DND-41 (cell line): ENCODE measurements around the gene PPIB.

Experiments
- ATAC-seq: fragments of 200-7000 bp; cut with Tn5 transposase; 3 replicates; pipeline ENCODE4 v1.9.1; 2021; ENCODE audit warnings: low read depth; ENCODE audit not compliant: insufficient read depth
- DNase-seq: peaks from one replicate; pipeline ENCODE4 v3.0.0-alpha.2; 2020
- H2AFZ ChIP-seq: 2 replicates; pipeline ENCODE4 v1.6.0; 2012; ENCODE audit warnings: low read depth, low read length
- H3K27ac ChIP-seq: 2 replicates; pipeline ENCODE4 v1.5.1; 2012; ENCODE audit warnings: low read length, inconsistent platforms
- H3K27me3 ChIP-seq: fragments of 200-600 bp; sonication (generic); 2 replicates; pipeline ENCODE4 v1.6.0; 2012; ENCODE audit warnings: low read length, mild to moderate bottlenecking, inconsistent platforms; ENCODE audit not compliant: insufficient read depth, poor library complexity
- H3K36me3 ChIP-seq: 2 replicates; pipeline ENCODE4 v1.5.1; 2012; ENCODE audit warnings: low read length, inconsistent platforms; ENCODE audit not compliant: insufficient read depth
- H3K4me1 ChIP-seq: 2 replicates; pipeline ENCODE4 v1.5.1; 2012; ENCODE audit warnings: mild to moderate bottlenecking, low read length; ENCODE audit not compliant: insufficient read depth
- H3K4me2 ChIP-seq: 2 replicates; pipeline ENCODE4 v1.6.0; 2012; ENCODE audit warnings: mild to moderate bottlenecking, moderate library complexity, low read length, inconsistent platforms; ENCODE audit not compliant: insufficient read depth
- H3K4me3 ChIP-seq, 2 experiments: fragments of 200-600 bp in 1 of 2; shearing (Covaris generic) in 1 of 2; 2 replicates each; pipeline ENCODE4 v1.5.1; 2012 to 2016; ENCODE audit warnings: inconsistent platforms in 2 of 2, low read length in 2 of 2, mild to moderate bottlenecking in 2 of 2, low read depth in 1 of 2, moderate library complexity in 1 of 2
- H3K79me2 ChIP-seq: 2 replicates; pipeline ENCODE4 v1.6.0; 2012; ENCODE audit warnings: low read length, inconsistent platforms; ENCODE audit not compliant: insufficient read depth
- H3K9ac ChIP-seq: 2 replicates; pipeline ENCODE4 v1.6.0; 2012; ENCODE audit warnings: low read depth, mild to moderate bottlenecking, inconsistent platforms, low read length, moderate library complexity
- H3K9me3 ChIP-seq: 2 replicates; pipeline ENCODE4 v1.5.1; 2012; ENCODE audit warnings: low read length, moderate library complexity, mild to moderate bottlenecking, inconsistent platforms; ENCODE audit not compliant: insufficient read depth, severe bottlenecking
- H4K20me1 ChIP-seq: 2 replicates; pipeline ENCODE4 v1.6.0; 2012; ENCODE audit warnings: low read length; ENCODE audit not compliant: insufficient read depth
- EZH2 ChIP-seq: IDR thresholded peaks from 3 replicates; pipeline ENCODE4 v1.6.1; 2012; ENCODE audit warnings: borderline replicate concordance, low read depth, mild to moderate bottlenecking, moderate library complexity, low read length, inconsistent platforms; ENCODE audit not compliant: severe bottlenecking
- TF ChIP-seq, protein P1 (sequence below): IDR thresholded peaks from 2 replicates; pipeline ENCODE4 v1.5.1; 2012; ENCODE audit warnings: borderline replicate concordance, low read length, moderate library complexity, mild to moderate bottlenecking; ENCODE audit not compliant: poor library complexity, severe bottlenecking; ENCODE audit errors: extremely low read depth

The PPIB gene

DNA sequence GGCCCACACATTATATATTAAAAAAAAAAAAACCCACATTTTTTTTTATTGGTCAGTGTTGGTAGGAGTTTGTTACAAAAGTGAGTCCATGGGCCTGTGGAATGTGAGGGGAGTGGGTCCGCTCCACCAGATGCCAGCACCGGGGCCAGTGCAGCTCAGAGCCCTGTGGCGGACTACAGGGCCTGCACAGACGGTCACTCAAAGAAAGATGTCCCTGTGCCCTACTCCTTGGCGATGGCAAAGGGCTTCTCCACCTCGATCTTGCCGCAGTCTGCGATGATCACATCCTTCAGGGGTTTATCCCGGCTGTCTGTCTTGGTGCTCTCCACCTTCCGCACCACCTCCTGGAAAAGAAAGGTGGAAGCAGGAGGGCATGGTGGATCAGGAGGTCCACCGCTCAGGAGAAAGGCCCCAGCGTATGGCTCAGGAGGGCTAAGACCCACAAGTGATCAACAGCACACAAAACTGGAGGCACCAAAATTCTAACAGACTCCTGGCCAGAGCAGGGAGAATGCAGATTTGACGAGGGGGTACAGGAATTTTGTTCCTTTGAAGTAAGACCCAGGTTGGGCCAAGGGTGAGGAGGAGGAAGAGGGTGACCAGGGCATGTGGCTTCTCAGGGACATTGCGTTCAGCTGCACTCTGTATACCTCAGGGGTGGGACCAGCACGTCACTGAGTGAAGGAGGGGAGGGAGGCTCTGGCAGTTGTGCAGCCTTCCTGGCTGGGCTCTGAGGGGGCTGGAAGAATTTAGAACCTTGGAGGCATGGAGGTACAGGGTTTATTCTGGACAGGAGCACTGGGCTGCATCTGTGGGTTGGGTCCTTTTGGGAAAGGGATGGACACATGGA is 6.8 kb downstream of the PPIB start:
- peaks cover 35% of the 10 kb centered on the region for H3K4me1 ChIP-seq
- H3K4me3 ChIP-seq, result no peak overlapping the region
- H4K20me1 ChIP-seq, result peaks cover 14% of the 10 kb centered on the region; the same call in 1 of the 2 replicates
- no peaks in the 10 kb centered on the region for H3K9me3 ChIP-seq
- H3K79me2 ChIP-seq, result peaks cover 13% of the 10 kb centered on the region; the same call in 1 of the 2 replicates
- TF ChIP-seq, protein P1, sequence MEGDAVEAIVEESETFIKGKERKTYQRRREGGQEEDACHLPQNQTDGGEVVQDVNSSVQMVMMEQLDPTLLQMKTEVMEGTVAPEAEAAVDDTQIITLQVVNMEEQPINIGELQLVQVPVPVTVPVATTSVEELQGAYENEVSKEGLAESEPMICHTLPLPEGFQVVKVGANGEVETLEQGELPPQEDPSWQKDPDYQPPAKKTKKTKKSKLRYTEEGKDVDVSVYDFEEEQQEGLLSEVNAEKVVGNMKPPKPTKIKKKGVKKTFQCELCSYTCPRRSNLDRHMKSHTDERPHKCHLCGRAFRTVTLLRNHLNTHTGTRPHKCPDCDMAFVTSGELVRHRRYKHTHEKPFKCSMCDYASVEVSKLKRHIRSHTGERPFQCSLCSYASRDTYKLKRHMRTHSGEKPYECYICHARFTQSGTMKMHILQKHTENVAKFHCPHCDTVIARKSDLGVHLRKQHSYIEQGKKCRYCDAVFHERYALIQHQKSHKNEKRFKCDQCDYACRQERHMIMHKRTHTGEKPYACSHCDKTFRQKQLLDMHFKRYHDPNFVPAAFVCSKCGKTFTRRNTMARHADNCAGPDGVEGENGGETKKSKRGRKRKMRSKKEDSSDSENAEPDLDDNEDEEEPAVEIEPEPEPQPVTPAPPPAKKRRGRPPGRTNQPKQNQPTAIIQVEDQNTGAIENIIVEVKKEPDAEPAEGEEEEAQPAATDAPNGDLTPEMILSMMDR, result no peak
- TF ChIP-seq EZH2, result no peak
- ATAC-seq (no peak), DNase-seq (no peak)
- H3K36me3 ChIP-seq, result peaks cover 61% of the 10 kb centered on the region
- no peak overlapping the region for H3K4me2 ChIP-seq
- no peak overlapping the region for H3K27ac ChIP-seq
- no peak overlapping the region for H2AFZ ChIP-seq
- no peaks in the 10 kb centered on the region for H3K27me3 ChIP-seq
- no peak overlapping the region for H3K9ac ChIP-seq

DNA sequence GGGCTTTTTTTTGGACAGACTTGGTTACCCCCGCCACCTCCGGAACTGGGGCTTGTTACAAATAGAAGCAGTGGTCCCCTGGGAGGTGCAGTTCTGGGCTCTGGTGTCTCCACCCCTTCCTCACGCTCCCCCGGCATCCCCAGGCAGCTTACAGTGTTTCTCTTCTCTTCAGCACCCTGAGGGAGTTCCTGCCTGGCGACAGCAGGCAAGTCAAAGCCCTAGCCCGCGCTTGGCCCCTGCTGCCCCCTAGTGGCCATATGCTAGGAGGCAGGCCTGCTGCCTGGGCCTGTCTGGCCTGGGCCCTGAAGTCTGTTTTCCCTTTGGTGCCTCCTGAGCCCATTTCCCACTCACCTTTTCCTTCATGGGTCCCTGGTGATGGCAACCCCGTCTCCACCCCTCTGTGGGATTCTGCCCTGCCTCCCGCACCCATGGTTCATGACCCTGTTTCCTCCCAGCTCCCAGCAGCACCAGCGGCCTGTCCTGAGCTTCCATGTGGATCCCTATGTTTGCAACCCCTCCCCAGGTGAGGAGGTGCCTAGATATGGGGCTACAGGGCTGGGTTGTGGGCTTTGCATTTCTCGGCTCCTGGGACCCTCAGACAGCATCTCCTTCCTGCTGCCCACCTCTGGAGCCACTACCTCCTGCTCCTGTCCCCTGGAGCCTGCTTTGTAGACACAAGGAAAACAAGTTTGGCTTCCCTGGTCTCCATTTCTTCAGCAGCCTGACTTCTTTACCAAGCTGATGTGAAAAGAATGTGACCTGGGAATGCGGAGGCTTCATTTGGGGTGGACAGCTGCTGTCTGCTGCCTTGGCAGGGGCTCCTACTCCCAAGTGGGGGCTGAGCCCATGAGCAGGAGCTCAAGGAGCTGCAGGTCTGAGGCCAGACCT is 9.1 kb downstream of the PPIB start:
- Histone ChIP-seq H3K79me2 (peaks cover under 1% of the 10 kb centered on the region; the same call in 1 of the 2 replicates), H3K9ac (peak overlapping the region; percentile 33; the same call in 1 of the 2 replicates), H3K4me2 (peak overlapping the region; percentile 57), H2AFZ (peak overlapping the region; percentile 67), H3K27me3 (no peaks in the 10 kb centered on the region), H3K36me3 (peaks cover 46% of the 10 kb centered on the region), H3K4me3 (peak overlapping the region in 1 of 2 experiments; percentile 36; a peak in 1 of 4 replicates), H3K9me3 (no peaks in the 10 kb centered on the region), H3K4me1 (peaks cover 15% of the 10 kb centered on the region), H3K27ac (0 out of 2 replicates have a peak overlapping the region, but pooled peaks have one; percentile 30), H4K20me1 (peaks cover 13% of the 10 kb centered on the region; the same call in 1 of the 2 replicates)
- DNase-seq (peak; percentile 88), ATAC-seq (peak; percentile 96)
- TF ChIP-seq, protein P1, result peak; percentile 96
- no peak for TF ChIP-seq EZH2

DNA sequence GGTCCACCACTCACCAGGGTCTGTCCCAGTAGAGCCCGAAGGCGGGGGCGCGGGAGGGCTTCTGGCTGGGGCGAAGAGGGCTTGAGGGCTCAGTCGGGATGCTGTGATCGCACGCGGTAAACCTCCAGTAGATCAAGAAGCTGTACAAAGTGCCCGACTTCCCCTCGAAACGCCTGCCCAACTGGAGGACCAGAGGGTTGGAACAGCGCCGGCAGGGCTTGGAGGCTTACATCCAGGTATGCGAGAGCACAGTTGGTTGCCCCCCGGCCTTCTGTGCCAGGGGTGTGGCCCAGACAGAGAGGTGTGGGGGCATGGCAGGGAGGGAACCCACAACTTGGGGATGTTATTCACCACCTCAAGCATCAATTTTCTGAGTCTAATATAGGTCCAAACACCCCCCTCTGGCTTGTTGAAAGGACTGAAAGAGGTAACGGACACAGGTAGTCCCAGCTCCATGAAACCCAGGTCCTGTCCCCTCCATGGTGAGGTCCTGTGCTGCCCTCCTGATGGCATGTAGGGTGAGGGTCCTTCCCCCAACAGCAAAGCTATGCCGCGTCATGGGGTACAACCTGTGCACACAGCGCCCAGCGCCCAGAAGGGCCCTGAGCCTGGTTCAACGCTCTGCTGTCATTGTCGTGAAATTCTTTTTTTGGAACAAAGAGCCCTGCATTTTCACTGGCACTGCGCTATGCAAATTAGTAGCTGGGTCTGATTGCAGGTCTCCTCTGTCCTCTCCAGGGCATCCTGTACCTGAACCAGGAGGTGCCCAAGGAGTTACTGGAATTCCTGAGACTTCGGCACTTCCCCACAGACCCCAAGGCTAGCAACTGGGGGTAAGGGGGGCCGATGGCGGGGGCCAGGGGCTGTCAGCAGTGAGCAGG is 10.1 kb downstream of the PPIB start:
- peaks cover 36% of the 10 kb centered on the region for H3K36me3 ChIP-seq
- H2AFZ ChIP-seq, result peak overlapping the region; percentile 67; the same call in 1 of the 2 replicates
- no peak overlapping the region for H3K4me3 ChIP-seq
- H3K9me3 ChIP-seq, result no peaks in the 10 kb centered on the region
- peak overlapping the region; percentile 57 for H3K4me2 ChIP-seq
- H3K9ac ChIP-seq, result no peak overlapping the region
- H4K20me1 ChIP-seq, result peaks cover 8% of the 10 kb centered on the region; the same call in 1 of the 2 replicates
- H3K79me2 ChIP-seq, result no peaks in the 10 kb centered on the region
- DNase-seq (no peak), ATAC-seq (no peak)
- no peak for TF ChIP-seq EZH2
- TF ChIP-seq, protein P1, result no peak
- no peak overlapping the region; the same call in 1 of the 2 replicates for H3K27ac ChIP-seq
- H3K4me1 ChIP-seq, result peaks cover 11% of the 10 kb centered on the region
- H3K27me3 ChIP-seq, result no peaks in the 10 kb centered on the region
